GOT3 (cell line): ENCODE data around the gene TMEM168.

Source experiments
- DNase-seq: peaks from one replicate; lab custom pipeline; 2025; ENCODE audit warnings: mixed read lengths; lab: John Stamatoyannopoulos, UW

TMEM168 gene

DNA sequence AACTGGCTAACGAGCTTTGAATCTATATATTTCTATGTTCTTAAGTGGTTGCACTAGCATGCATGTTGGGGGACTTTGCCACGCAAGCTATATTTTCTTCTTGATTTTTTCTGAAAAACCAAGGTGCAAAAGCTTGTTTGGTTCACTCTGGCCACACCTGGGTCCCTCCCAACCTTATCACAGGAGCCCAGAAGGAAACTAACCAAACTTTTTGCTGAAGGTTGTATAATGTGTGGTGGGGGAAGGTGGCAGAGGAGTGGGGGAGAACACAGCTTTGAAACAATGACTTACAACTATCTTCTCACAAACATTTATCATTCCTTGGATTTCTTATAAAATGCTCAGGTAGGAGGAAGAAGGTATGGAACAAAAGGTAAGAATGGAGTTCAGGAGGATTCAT is 75.3 kb downstream of the TMEM168 start:
- DNase-seq, result no peak
